NB4 (cell line): ENCODE results near the gene BTLA.

Experiments used
- POLR2A ChIP-seq: IDR thresholded peaks from 2 replicates; pipeline ENCODE4 v1.6.1; 2011; ENCODE audit warnings: mild to moderate bottlenecking; ENCODE audit not compliant: insufficient read length; ENCODE audit errors: extremely low read depth
- TF ChIP-seq, protein P1 (sequence below): IDR thresholded peaks from one replicate; pipeline ENCODE4 v1.5.1; 2012; ENCODE audit warnings: low read depth, low read length

GRCh38 chr3:112415390-112415789 lies 83.9 kb downstream of the BTLA start:
- TF ChIP-seq POLR2A, result no peak
- TF ChIP-seq, protein P1, sequence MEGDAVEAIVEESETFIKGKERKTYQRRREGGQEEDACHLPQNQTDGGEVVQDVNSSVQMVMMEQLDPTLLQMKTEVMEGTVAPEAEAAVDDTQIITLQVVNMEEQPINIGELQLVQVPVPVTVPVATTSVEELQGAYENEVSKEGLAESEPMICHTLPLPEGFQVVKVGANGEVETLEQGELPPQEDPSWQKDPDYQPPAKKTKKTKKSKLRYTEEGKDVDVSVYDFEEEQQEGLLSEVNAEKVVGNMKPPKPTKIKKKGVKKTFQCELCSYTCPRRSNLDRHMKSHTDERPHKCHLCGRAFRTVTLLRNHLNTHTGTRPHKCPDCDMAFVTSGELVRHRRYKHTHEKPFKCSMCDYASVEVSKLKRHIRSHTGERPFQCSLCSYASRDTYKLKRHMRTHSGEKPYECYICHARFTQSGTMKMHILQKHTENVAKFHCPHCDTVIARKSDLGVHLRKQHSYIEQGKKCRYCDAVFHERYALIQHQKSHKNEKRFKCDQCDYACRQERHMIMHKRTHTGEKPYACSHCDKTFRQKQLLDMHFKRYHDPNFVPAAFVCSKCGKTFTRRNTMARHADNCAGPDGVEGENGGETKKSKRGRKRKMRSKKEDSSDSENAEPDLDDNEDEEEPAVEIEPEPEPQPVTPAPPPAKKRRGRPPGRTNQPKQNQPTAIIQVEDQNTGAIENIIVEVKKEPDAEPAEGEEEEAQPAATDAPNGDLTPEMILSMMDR, result no peak
